GM12878 (cell line): ENCODE results near the gene SEC11C. TPM values are rescaled to one million over a fixed set of nuclear protein-coding genes. Genes with fewer than 3 reads are reported as not detected.

Experiments
- ATAC-seq: fragments of 200-7000 bp; cut with Tn5 transposase; 3 replicates; pipeline ENCODE4 v1.9.1; 2020; ENCODE audit warnings: mild to moderate bottlenecking, moderate library complexity
- BruUV-seq: library from RNA; stranded (reverse); fragments of 400-500 nt; replicated peaks from 2 replicates; lab custom pipeline; 2021; lab: Mats Ljungman, UMichigan
- CTCF ChIA-PET: fragments of 300-600 bp; sonication (Branson Sonifier 250); formaldehyde crosslinking; extraction: SDS; loops from one replicate; lab custom pipeline; 2021; ENCODE audit warnings: inconsistent platforms; lab: Yijun Ruan, JAX
- POLR2A ChIA-PET: fragments of 350-600 bp; formaldehyde crosslinking; extraction: SDS; loops from one replicate; lab custom pipeline; 2021; ENCODE audit warnings: inconsistent platforms; lab: Charles Lee
- RAD21 ChIA-PET: fragments of 300-600 bp; sonication (Branson Sonifier 250); formaldehyde crosslinking; loops from one replicate; lab custom pipeline; 2023; ENCODE audit warnings: antibody characterized with exemption; ENCODE audit not compliant: unreplicated experiment; lab: Charles Lee
- SMC1A ChIA-PET: fragments of 300-600 bp; sonication (Branson Sonifier 250); formaldehyde crosslinking; loops from one replicate; lab custom pipeline; 2023; ENCODE audit not compliant: unreplicated experiment, uncharacterized antibody; lab: Charles Lee
- DNase-seq: peaks from one replicate; pipeline ENCODE4 v3.0.0-alpha.2; 2011; ENCODE audit warnings: low read depth, low spot score
- FAIRE-seq: peaks from 3 replicates; lab custom pipeline; 2011; peaks lifted over from hg19 to GRCh38; lab: Jason Lieb, UNC
- H2AFZ ChIP-seq: 2 replicates; pipeline ENCODE4 v1.6.0; 2011; ENCODE audit warnings: low read depth, low read length, control low read depth; ENCODE audit not compliant: control insufficient read depth
- H3K27ac ChIP-seq: 2 replicates; pipeline ENCODE4 v1.5.1; 2011; ENCODE audit warnings: control low read depth; ENCODE audit not compliant: control insufficient read depth, insufficient read depth
- H3K27me3 ChIP-seq, 2 experiments: replicated peaks in 1 of 2; 2 replicates each; pipeline versions ENCODE4 v1.6.0 to v1.6.1; 2011; ENCODE audit warnings: low read length in 1 of 2; ENCODE audit not compliant: control insufficient read depth in 2 of 2, insufficient read depth in 2 of 2
- H3K36me3 ChIP-seq, 2 experiments: 2 replicates each; pipeline ENCODE4 v1.5.1; 2011; ENCODE audit warnings: low read length in 1 of 2; ENCODE audit not compliant: control insufficient read depth in 2 of 2, insufficient read depth in 2 of 2
- H3K4me1 ChIP-seq: 2 replicates; pipeline ENCODE4 v1.6.1; 2011; ENCODE audit warnings: mild to moderate bottlenecking, low read length, moderate library complexity, mixed read lengths; ENCODE audit not compliant: control insufficient read depth, insufficient read depth
- H3K4me2 ChIP-seq: 2 replicates; pipeline ENCODE4 v1.6.0; 2011; ENCODE audit warnings: control low read depth; ENCODE audit not compliant: control insufficient read depth, insufficient read depth
- H3K4me3 ChIP-seq: fragments of 200-600 bp; sonication (generic); 2 replicates; pipeline ENCODE4 v1.5.1; 2016
- H3K79me2 ChIP-seq: 2 replicates; pipeline ENCODE4 v1.6.0; 2011; ENCODE audit warnings: low read length; ENCODE audit not compliant: control insufficient read depth, insufficient read depth
- H3K9ac ChIP-seq: 2 replicates; pipeline ENCODE4 v1.8.0; 2011; ENCODE audit warnings: low read length, control low read depth, mixed read lengths; ENCODE audit not compliant: control insufficient read depth, insufficient read depth
- H3K9me3 ChIP-seq: replicated peaks from 3 replicates; pipeline ENCODE4 v1.5.1; 2011; ENCODE audit warnings: mild to moderate bottlenecking, low read length; ENCODE audit not compliant: control insufficient read depth, insufficient read depth
- H4K20me1 ChIP-seq: 2 replicates; pipeline ENCODE4 v1.6.0; 2011; ENCODE audit not compliant: control insufficient read depth, insufficient read depth
- MEF2B ChIP-seq: fragments of 450-650 bp; IDR thresholded peaks from 2 replicates; pipeline ENCODE4 v1.6.1; 2018; ENCODE audit warnings: mild to moderate bottlenecking, moderate library complexity; ENCODE audit not compliant: partially characterized antibody, poor library complexity, severe bottlenecking
- POLR2AphosphoS2 ChIP-seq: IDR thresholded peaks from 2 replicates; pipeline ENCODE4 v1.6.1; 2011; ENCODE audit warnings: low read depth, mild to moderate bottlenecking, low read length, improper control_type of control experiment, moderate library complexity
- RUNX3 ChIP-seq: IDR thresholded peaks from 2 replicates; pipeline ENCODE4 v1.6.1; 2012; ENCODE audit warnings: low read length, inconsistent platforms
- ZSCAN29 ChIP-seq: fragments of 450-650 bp; IDR thresholded peaks from 2 replicates; pipeline ENCODE4 v1.6.1; 2017; ENCODE audit warnings: mild to moderate bottlenecking, moderate library complexity
- WGBS: methylation state at CpG from one replicate; pipeline ENCODE4 v1.1.6; 2016; ENCODE audit warnings: low lambda C conversion rate; ENCODE audit not compliant: insufficient replicate concordance, insufficient coverage; ENCODE audit errors: missing lambda C conversion rate; 5-methylcytosine and 5-hydroxymethylcytosine counted together
- in situ Hi-C: fragments of 300-500 bp; cut with MboI; formaldehyde crosslinking; loops from 9 replicates; pipeline ENCODE4 v1.14.3; 2018; ENCODE audit warnings: mixed read lengths
- intact Hi-C: fragments of 100-400 bp; cut with micrococcal nuclease; formaldehyde crosslinking; loops from one replicate; pipeline ENCODE4 v1.14.2; 2022; ENCODE audit not compliant: unreplicated experiment
- polyA plus RNA-seq, 11 experiments: library from polyadenylated mRNA; depleted of rRNA in 4 of 11; unstranded in 6 of 11; stranded (reverse) in 5 of 11; fragments of >200 nt; fragmentation: Nextera tagmentation in 4 of 11; fragmentation: Illumina TruSeq in 1 of 11; extraction: Ambion mirVana in 4 of 11; extraction: Trizol in 1 of 11; gene quantifications; 1 replicate in 1 of 11; 2 replicates in 10 of 11; pipeline versions ENCODE4 v1.2.1 to v1.2.3, GENCODE V29; 2011 to 2016; ENCODE audit warnings: inconsistent platforms in 2 of 11, missing spikeins in 2 of 11, low read depth in 1 of 11
- total RNA-seq, 4 experiments: library from RNA; depleted of rRNA in 3 of 4; stranded (reverse); fragments of >200 nt in 3 of 4; fragmentation: Illumina TruSeq in 1 of 4; extraction: Trizol in 1 of 4; gene quantifications; 2 replicates each; pipeline versions ENCODE4 v1.2.1 to v1.2.3, GENCODE V29; 2013 to 2021
- TF ChIP-seq, protein P1 (sequence below): IDR thresholded peaks from 2 replicates; pipeline ENCODE4 v1.6.1; 2011; ENCODE audit warnings: borderline replicate concordance, low read depth, mild to moderate bottlenecking, moderate library complexity, low read length; ENCODE audit not compliant: insufficient read depth, poor library complexity, severe bottlenecking

SEC11C gene
- total and polyA plus RNA-seq, 10 of the 15 experiments (the other 5 are each of a cell fraction or from before 2014, with no cell fraction given) = 124 to 649 (median 211) TPM

DNA sequence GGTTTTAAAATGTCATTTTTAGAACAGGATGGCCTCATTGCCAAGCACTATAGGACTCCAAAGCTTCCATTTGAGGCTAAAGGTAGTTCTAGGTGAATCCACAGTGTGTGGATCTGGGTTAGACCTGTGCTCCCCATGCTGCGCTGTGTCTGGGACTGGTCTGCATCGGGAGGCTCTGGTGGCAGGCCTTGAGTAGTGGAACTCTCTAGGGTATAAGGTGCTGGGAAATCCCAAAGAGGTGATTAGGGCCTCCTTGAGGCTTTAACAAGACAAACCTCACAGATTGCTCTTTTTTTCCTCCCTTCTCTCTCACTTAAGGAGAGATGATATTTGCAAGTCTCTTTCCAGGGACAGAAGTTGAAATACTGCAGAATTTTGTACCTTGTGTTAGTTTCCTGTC, 9.3 kb downstream of the SEC11C start (continued):
- TF ChIP-seq MEF2B (peak; percentile 62), RUNX3 (peak; percentile 17; the same call in 1 of the 2 replicates), POLR2AphosphoS2 (no peak)
- TF ChIP-seq, protein P1, sequence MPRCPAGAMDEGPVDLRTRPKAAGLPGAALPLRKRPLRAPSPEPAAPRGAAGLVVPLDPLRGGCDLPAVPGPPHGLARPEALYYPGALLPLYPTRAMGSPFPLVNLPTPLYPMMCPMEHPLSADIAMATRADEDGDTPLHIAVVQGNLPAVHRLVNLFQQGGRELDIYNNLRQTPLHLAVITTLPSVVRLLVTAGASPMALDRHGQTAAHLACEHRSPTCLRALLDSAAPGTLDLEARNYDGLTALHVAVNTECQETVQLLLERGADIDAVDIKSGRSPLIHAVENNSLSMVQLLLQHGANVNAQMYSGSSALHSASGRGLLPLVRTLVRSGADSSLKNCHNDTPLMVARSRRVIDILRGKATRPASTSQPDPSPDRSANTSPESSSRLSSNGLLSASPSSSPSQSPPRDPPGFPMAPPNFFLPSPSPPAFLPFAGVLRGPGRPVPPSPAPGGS = no peak

DNA sequence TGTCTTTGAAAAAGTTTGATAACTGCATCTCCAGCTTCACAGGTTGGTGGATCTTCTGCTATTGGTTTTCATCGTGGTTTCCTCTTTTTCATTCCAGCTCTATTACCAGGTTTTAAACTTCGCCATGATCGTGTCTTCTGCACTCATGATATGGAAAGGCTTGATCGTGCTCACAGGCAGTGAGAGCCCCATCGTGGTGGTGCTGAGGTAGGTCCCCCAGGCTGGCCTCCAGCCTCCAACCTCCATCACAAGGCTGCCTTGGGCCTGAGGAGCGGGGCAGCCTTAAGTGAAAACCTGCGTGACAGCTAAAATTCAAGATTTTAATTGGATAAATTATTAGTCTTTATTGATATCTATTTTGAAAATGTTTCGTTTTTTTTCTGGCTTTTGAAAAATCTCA, 9.7 kb downstream of the SEC11C start:
- H3K9me3 ChIP-seq = no peaks in the 10 kb centered on the region
- H3K4me3 ChIP-seq = no peak overlapping the region
- H3K4me2 ChIP-seq = peak overlapping the region; percentile 38; the same call in 1 of the 2 replicates
- H3K9ac ChIP-seq = no peak overlapping the region
- H3K27ac ChIP-seq = no peak overlapping the region
- TF ChIP-seq RUNX3 = 0 out of 2 replicates have a peak, but pooled peaks have one; percentile 12
- no peak for TF ChIP-seq ZSCAN29
- H3K79me2 ChIP-seq = peaks cover 40% of the 10 kb centered on the region
- BruUV-seq = no TSS peak
- DNase-seq = no peak
- ChIA-PET SMC1A (interaction anchor here (0.7 kb wide), 3 partner anchors 9 to 461 kb away, joined by 3 read pairs; no protein-coding TSS in a partner anchor), RAD21 (interaction anchor here (1.4 kb wide), 1 partner anchor 9 kb away, joined by 7 read pairs; the partner anchor contains the start of gene SEC11C), CTCF (interaction anchor here (1.5 kb wide), 2 partner anchors 20 to 65 kb away, joined by 3 to 4 read pairs; no protein-coding TSS in a partner anchor), POLR2A (interaction anchor here (0.6 kb wide), 1 partner anchor 8 kb away, joined by 3 read pairs; no protein-coding TSS in a partner anchor)
- no peak for ATAC-seq
- H4K20me1 ChIP-seq = no peaks in the 10 kb centered on the region
- H3K36me3 ChIP-seq = peaks cover 8 to 28% of the 10 kb centered on the region in 2 experiments
- WGBS = 85% methylated on average over 8 of the region's 8 CpGs
- no peaks in the 10 kb centered on the region for H3K27me3 ChIP-seq
- no peak overlapping the region for H2AFZ ChIP-seq
- no peak for FAIRE-seq
- intact Hi-C loops (loop anchor here (10.0 kb wide), 2 partner anchors 615 to 685 kb away; no protein-coding TSS in a partner anchor), in situ Hi-C loops (no loop called here)
- H3K4me1 ChIP-seq = peaks cover 13% of the 10 kb centered on the region
